Measurements from ENCODE around the gene TBC1D17. TPM values are rescaled to one million over a fixed set of nuclear protein-coding genes. Genes with fewer than 3 reads are reported as not detected.
A peak's percentile ranks its signal among the peaks of the same experiment; 100 is the strongest.

TBC1D17 gene
- total and polyA plus RNA-seq, 2 of the 13 experiments (the other 11 are each of a cell fraction or from before 2014, with no cell fraction given), result 9.7 to 16.9 TPM

- TF ChIP-seq, protein P1, sequence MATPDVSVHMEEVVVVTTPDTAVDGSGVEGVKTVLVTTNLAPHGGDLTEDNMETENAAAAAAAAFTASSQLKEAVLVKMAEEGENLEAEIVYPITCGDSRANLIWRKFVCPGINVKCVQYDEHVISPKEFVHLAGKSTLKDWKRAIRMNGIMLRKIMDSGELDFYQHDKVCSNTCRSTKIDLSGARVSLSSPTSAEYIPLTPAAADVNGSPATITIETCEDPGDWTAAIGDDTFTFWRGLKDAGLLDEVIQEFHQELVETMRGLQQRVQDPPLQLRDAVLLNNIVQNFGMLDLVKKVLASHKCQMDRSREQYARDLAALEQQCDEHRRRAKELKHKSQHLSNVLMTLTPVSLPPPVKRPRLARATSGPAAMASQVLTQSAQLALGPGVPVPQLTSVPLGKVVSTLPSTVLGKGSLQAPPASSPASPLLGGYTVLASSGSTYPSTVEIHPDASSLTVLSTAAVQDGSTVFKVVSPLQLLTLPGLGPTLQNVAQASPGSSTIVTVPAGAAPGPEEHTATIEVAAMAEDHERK (CRISPR knock-in tag; IDR thresholded peaks at IDR 0.05; ENCODE audit: low read depth), result 0 out of 2 replicates have a peak, but pooled peaks have one; percentile 8
- no peak for TF ChIP-seq JUN (CRISPR knock-in tag; IDR thresholded peaks at IDR 0.05)
- TF ChIP-seq, protein P2, sequence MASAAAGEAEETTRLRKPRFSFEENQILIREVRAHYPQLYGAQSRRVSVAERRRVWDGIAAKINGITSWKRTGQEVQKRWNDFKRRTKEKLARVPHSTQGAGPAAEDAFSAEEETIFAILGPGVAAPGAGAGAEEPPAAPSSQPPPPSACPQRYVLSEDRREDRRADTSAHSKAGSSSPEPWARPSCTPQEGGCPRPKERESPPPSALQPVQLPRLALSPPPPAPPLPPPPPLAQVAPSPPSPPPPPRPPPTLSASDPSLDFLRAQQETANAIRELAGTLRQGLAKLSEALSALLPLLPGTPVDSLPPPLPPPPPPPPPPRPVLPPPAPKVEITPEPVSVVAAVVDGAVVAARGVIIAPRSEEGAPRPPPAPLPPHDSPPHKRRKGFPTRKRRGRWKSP (CRISPR knock-in tag; IDR thresholded peaks at IDR 0.05), result 0 out of 2 replicates have a peak, but pooled peaks have one; percentile 46
- TF ChIP-seq ZNF230 (CRISPR knock-in tag; IDR thresholded peaks at IDR 0.05), result no peak; the same call in 1 of the 2 replicates
- no peak for TF ChIP-seq ZNF564 (CRISPR knock-in tag; IDR thresholded peaks at IDR 0.05)
- peak; percentile 87 for TF ChIP-seq ATF1 (CRISPR knock-in tag; IDR thresholded peaks at IDR 0.05)
- TF ChIP-seq, protein P3, sequence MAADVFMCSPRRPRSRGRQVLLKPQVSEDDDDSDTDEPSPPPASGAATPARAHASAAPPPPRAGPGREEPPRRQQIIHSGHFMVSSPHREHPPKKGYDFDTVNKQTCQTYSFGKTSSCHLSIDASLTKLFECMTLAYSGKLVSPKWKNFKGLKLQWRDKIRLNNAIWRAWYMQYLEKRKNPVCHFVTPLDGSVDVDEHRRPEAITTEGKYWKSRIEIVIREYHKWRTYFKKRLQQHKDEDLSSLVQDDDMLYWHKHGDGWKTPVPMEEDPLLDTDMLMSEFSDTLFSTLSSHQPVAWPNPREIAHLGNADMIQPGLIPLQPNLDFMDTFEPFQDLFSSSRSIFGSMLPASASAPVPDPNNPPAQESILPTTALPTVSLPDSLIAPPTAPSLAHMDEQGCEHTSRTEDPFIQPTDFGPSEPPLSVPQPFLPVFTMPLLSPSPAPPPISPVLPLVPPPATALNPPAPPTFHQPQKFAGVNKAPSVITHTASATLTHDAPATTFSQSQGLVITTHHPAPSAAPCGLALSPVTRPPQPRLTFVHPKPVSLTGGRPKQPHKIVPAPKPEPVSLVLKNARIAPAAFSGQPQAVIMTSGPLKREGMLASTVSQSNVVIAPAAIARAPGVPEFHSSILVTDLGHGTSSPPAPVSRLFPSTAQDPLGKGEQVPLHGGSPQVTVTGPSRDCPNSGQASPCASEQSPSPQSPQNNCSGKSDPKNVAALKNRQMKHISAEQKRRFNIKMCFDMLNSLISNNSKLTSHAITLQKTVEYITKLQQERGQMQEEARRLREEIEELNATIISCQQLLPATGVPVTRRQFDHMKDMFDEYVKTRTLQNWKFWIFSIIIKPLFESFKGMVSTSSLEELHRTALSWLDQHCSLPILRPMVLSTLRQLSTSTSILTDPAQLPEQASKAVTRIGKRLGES (CRISPR knock-in tag; IDR thresholded peaks at IDR 0.05; ENCODE audit: borderline replicate concordance), result no peak
- peak; percentile 91 for TF ChIP-seq FOXO1 (CRISPR knock-in tag; IDR thresholded peaks at IDR 0.05)
- no peak; the same call in 1 of the 2 replicates for TF ChIP-seq ZNF264 (CRISPR knock-in tag; IDR thresholded peaks at IDR 0.05)
- no peak for TF ChIP-seq ZIK1 (CRISPR knock-in tag; IDR thresholded peaks at IDR 0.05; ENCODE audit: borderline replicate concordance, low read depth)
- no peak for TF ChIP-seq PTBP1 (IDR thresholded peaks at IDR 0.05; ENCODE audit: low read depth, low read length, poor library complexity, severe bottlenecking)
- TF ChIP-seq PCBP2 (optimal IDR thresholded peaks at IDR 0.05; ENCODE audit: low read depth, low read length, poor library complexity, severe bottlenecking), result no peak
- TF ChIP-seq, protein P4, sequence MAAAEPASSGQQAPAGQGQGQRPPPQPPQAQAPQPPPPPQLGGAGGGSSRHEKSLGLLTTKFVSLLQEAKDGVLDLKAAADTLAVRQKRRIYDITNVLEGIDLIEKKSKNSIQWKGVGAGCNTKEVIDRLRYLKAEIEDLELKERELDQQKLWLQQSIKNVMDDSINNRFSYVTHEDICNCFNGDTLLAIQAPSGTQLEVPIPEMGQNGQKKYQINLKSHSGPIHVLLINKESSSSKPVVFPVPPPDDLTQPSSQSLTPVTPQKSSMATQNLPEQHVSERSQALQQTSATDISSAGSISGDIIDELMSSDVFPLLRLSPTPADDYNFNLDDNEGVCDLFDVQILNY (CRISPR knock-in tag; conservative IDR thresholded peaks at IDR 0.05), result no peak; the same call in 1 of the 2 replicates
- peak; percentile 19; the same call in 1 of the 2 replicates for TF ChIP-seq NFYC (CRISPR knock-in tag; IDR thresholded peaks at IDR 0.05)
- 0 out of 2 replicates have a peak, but pooled peaks have one; percentile 13 for TF ChIP-seq SAFB2 (CRISPR knock-in tag; IDR thresholded peaks at IDR 0.05; ENCODE audit: borderline replicate concordance, low read depth)
- TF ChIP-seq FOXC1 (CRISPR knock-in tag; IDR thresholded peaks at IDR 0.05; ENCODE audit: borderline replicate concordance), result peak; percentile 40; the same call in 1 of the 2 replicates
- TF ChIP-seq CCAR2 (optimal IDR thresholded peaks at IDR 0.05; ENCODE audit: low read depth, low read length), result no peak
- TF ChIP-seq ZNF251 (CRISPR knock-in tag; IDR thresholded peaks at IDR 0.05), result no peak
- no peak; the same call in 1 of the 2 replicates for TF ChIP-seq SNAPC2 (CRISPR knock-in tag; IDR thresholded peaks at IDR 0.05)
- peak; percentile 45; the same call in 1 of the 2 replicates for TF ChIP-seq TAF1 (CRISPR knock-in tag; IDR thresholded peaks at IDR 0.05)
- no peak for TF ChIP-seq ZNF121 (CRISPR knock-in tag; IDR thresholded peaks at IDR 0.05)
- TF ChIP-seq SP140L (CRISPR knock-in tag; IDR thresholded peaks at IDR 0.05; ENCODE audit: borderline replicate concordance), result no peak
- no peak for TF ChIP-seq ZBTB8A (CRISPR knock-in tag; IDR thresholded peaks at IDR 0.05; ENCODE audit: borderline replicate concordance, low read depth)
Observed at GRCh38 chr19:49877020-49877878, at the start of gene TBC1D17, which contains the start of gene AKT1S1 (continued).
